Stimulated activated naive CD8-positive, alpha-beta T cell treated with anti-CD3 and anti-CD28 coated beads, Interleukin-15, amount 100 ng/mL, for 72 hours (primary cell): ENCODE measurements around the gene TLNRD1.

Source experiments
- ATAC-seq: fragments of 150-1000 bp; cut with Tn5 transposase; 2 replicates; pipeline ENCODE4 v1.10.0; 2021; ENCODE audit warnings: mild to moderate bottlenecking, moderate library complexity
- DNase-seq, 2 donors: peaks; one replicate each; pipeline ENCODE4 v3.0.0; 2021 to 2022
- H3K27ac Mint-ChIP-seq, 2 donors: one replicate each; pipeline ENCODE4 v1.8.0; 2022; ENCODE audit warnings: mild to moderate bottlenecking in 2 of 2, mixed read lengths in 2 of 2, moderate library complexity in 2 of 2
- H3K27me3 Mint-ChIP-seq: one replicate; pipeline ENCODE4 v1.8.0; 2022; ENCODE audit warnings: mixed read lengths
- H3K4me1 Mint-ChIP-seq: one replicate; pipeline ENCODE4 v1.8.0; 2022; ENCODE audit warnings: mild to moderate bottlenecking, mixed read lengths
- H3K4me3 Mint-ChIP-seq, 2 donors: one replicate each; pipeline ENCODE4 v1.8.0; 2022; ENCODE audit warnings: mild to moderate bottlenecking in 2 of 2, mixed read lengths in 2 of 2, moderate library complexity in 1 of 2
- H3K9me3 Mint-ChIP-seq, 2 donors: one replicate each; pipeline ENCODE4 v1.8.0; 2022; ENCODE audit warnings: mixed read lengths in 2 of 2

Gene TLNRD1

GRCh38 chr15:81025721-81026370 lies 25.1 kb downstream of the TLNRD1 start:
- ATAC-seq: no peak
- Mint-ChIP-seq H3K9me3 (peaks cover 10 to 14% of the 10 kb centered on the region in 2 donors), H3K27ac (no peak overlapping the region), H3K4me3 (no peak overlapping the region), H3K27me3 (no peaks in the 10 kb centered on the region), H3K4me1 (peaks cover 57% of the 10 kb centered on the region)
- no peak for DNase-seq

GRCh38 chr15:81026836-81027599 lies 26.3 kb downstream of the TLNRD1 start:
- H3K27me3 Mint-ChIP-seq: peaks cover 6% of the 10 kb centered on the region
- no peak overlapping the region for H3K4me3 Mint-ChIP-seq
- no peak for ATAC-seq
- no peak for DNase-seq
- H3K27ac Mint-ChIP-seq: no peak overlapping the region
- peaks cover 57% of the 10 kb centered on the region for H3K4me1 Mint-ChIP-seq
- H3K9me3 Mint-ChIP-seq: peaks cover 10 to 22% of the 10 kb centered on the region in 2 donors

DNA sequence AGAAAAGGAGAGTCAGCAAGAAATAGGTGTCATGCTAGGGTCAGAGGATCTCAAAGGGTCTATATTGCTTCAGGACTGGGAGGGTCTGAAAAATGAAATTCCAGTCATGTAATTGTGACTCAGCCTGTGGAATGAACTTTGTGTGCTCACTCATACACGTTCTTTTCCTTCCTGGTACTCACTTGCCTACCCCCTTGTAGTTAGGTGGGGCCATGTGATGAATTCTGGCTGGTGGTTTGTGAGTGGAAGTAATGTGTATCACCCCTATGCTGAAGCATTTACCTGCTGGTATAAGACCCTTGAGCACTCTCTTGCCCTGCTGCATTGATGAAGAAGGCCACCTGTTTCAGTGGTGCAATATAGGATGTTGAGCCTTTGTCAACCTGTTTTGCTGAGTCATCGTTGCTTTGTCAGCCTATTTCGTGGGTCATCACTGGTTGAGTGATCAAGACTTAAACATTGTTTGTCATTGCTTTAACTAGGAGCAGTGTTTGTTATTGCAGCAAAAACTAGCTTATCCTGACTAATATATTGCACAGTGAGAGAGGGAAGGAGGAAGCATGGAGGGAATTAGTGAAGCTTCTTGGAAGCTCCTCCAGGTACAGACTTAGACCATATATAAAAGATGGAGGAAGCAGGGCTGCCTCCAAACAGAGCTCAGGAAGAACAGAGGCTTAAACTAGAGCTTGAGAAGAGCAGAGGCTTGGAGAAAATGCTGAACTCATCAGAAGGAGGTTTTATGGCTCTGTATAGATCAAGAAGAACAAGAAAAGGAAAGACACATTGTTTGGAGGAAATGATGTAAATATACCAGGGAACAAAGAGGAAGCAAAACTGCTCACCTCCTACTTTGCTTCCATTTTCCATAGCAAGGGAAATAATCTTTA lies 28.9 kb downstream of the TLNRD1 start:
- peak overlapping the region in 1 of 2 donors; percentile 83 for H3K27ac Mint-ChIP-seq
- peaks cover 6% of the 10 kb centered on the region for H3K27me3 Mint-ChIP-seq
- peaks cover 36% of the 10 kb centered on the region for H3K4me1 Mint-ChIP-seq
- ATAC-seq: no peak
- H3K9me3 Mint-ChIP-seq: peaks cover 10 to 22% of the 10 kb centered on the region in 2 donors
- DNase-seq: no peak
- H3K4me3 Mint-ChIP-seq: no peak overlapping the region

- peak overlapping the region in 1 of 2 donors; percentile 73 for H3K27ac Mint-ChIP-seq
- H3K9me3 Mint-ChIP-seq: peaks cover 10 to 22% of the 10 kb centered on the region in 2 donors
- ATAC-seq: no peak
- H3K4me3 Mint-ChIP-seq: no peak overlapping the region
- H3K4me1 Mint-ChIP-seq: peaks cover 29% of the 10 kb centered on the region
- DNase-seq: no peak
- peaks cover 6% of the 10 kb centered on the region for H3K27me3 Mint-ChIP-seq
These were observed 29.6 kb downstream of the TLNRD1 start for GRCh38 chr15:81030301-81030750.

- Mint-ChIP-seq H3K27ac (no peak overlapping the region), H3K9me3 (peaks cover 10 to 22% of the 10 kb centered on the region in 2 donors), H3K4me3 (no peak overlapping the region), H3K27me3 (peaks cover 6% of the 10 kb centered on the region), H3K4me1 (peaks cover 25% of the 10 kb centered on the region)
- no peak for ATAC-seq
- DNase-seq: no peak
These were observed 30.5 kb downstream of the TLNRD1 start for GRCh38 chr15:81031203-81031602.

- H3K4me1 Mint-ChIP-seq: peaks cover 16% of the 10 kb centered on the region
- ATAC-seq (no peak), DNase-seq (no peak)
- H3K4me3 Mint-ChIP-seq: no peak overlapping the region
- H3K27me3 Mint-ChIP-seq: peaks cover 6% of the 10 kb centered on the region
- H3K27ac Mint-ChIP-seq: no peak overlapping the region
- peaks cover 10 to 22% of the 10 kb centered on the region in 2 donors for H3K9me3 Mint-ChIP-seq
These were observed 31.6 kb downstream of the TLNRD1 start for GRCh38 chr15:81032355-81032754.

- ATAC-seq (no peak), DNase-seq (no peak)
- H3K4me3 Mint-ChIP-seq: no peak overlapping the region
- H3K4me1 Mint-ChIP-seq: peaks cover 16% of the 10 kb centered on the region
- peaks cover 10 to 22% of the 10 kb centered on the region in 2 donors for H3K9me3 Mint-ChIP-seq
- no peak overlapping the region for H3K27ac Mint-ChIP-seq
- H3K27me3 Mint-ChIP-seq: peaks cover 6% of the 10 kb centered on the region
These were observed 32.1 kb downstream of the TLNRD1 start for GRCh38 chr15:81032818-81033217.

DNA sequence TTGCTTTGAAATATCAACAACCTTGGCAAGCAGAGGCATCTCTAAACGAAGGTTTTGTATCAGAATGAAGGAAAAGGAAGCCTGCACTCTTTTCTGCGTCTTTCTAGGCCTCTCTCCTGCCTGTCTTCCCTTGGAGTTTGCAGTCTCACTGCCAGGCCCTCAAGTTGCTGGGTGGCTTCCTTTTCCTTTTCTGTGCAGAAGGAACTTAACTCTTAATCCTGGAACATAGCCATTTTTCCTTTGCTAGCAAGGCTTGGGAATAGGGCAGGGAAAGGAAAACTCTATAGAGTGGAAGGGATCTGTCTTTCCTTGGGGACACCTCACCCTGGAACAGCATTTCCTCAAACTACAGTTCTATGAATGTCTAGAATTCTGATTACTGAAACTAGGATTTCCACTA lies 32.8 kb downstream of the TLNRD1 start:
- Mint-ChIP-seq H3K9me3 (peaks cover 10 to 22% of the 10 kb centered on the region in 2 donors), H3K27ac (no peak overlapping the region), H3K4me3 (no peak overlapping the region), H3K4me1 (peaks cover 16% of the 10 kb centered on the region), H3K27me3 (peaks cover 6% of the 10 kb centered on the region)
- ATAC-seq: no peak
- DNase-seq: no peak

DNA sequence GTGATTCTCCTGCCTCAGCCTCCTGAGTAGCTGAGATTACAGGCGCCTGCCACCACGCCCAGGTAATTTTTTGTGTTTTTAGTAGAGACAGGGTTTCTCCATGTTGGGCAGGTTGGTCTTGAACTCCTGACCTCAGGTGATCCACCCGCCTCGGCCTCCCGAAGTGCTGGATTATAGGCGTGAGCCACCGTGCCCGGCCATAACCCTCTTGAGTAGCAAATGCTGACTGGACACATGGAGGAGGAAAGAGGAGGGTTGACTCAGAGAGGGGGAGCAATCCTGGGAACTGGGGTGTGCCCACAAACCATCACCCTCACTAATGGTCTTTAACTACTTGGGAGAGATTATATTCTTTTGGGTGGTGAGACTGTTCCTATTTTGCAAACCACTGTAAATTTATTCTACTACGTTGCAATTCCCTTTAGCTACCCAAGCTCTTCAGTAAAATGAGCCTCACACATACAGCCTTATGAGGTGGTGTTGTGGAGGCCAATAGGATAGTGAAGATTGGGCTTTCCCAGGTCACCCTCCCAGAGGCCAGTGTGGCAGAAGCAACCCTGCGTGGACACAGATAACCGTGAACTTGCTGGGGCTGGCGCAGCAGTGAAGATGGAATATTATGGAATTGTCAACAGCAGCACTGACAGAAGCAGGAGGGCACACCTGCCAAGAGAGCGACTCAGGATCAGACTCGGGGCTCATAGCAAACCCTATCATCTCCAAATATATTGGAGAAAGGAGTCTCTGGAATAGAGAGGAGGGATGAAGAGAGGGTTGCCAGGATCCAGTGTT lies 37.4 kb downstream of the TLNRD1 start:
- H3K9me3 Mint-ChIP-seq: no peaks in the 10 kb centered on the region
- H3K4me1 Mint-ChIP-seq: peaks cover 10% of the 10 kb centered on the region
- H3K27me3 Mint-ChIP-seq: no peaks in the 10 kb centered on the region
- ATAC-seq (no peak), DNase-seq (no peak)
- no peak overlapping the region for H3K4me3 Mint-ChIP-seq
- no peak overlapping the region for H3K27ac Mint-ChIP-seq

- Mint-ChIP-seq H3K9me3 (no peaks in the 10 kb centered on the region), H3K4me1 (peaks cover 10% of the 10 kb centered on the region), H3K27ac (peak overlapping the region in 1 of 2 donors; percentile 69), H3K27me3 (no peaks in the 10 kb centered on the region), H3K4me3 (no peak overlapping the region)
- peak; percentile 42 for ATAC-seq
- DNase-seq: no peak
These were observed 38.4 kb downstream of the TLNRD1 start for GRCh38 chr15:81038975-81039607.

DNA sequence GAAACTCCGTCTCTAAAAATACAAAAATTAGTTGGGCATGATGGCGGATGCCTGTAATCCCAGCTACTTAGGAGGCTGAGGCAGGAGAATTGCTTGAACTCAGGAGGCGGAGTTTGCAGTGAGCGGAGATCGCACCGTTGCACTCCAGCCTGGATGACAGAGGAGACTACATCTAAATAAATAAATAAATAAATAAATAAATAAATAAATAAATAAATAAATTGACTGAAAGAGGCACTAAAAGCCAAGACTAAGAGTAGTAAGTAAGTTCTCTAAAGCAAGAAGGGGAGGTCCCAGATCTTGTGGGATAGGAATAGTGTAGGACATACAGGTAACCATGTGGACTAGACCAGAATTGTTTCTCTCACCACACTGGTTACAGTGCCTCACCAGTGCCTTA lies 40.0 kb downstream of the TLNRD1 start:
- Mint-ChIP-seq H3K9me3 (peaks cover 2 to 3% of the 10 kb centered on the region in 2 donors), H3K27me3 (no peaks in the 10 kb centered on the region), H3K27ac (no peak overlapping the region), H3K4me1 (peaks cover 13% of the 10 kb centered on the region), H3K4me3 (no peak overlapping the region)
- no peak for DNase-seq
- no peak for ATAC-seq

- Mint-ChIP-seq H3K9me3 (peaks cover 6 to 15% of the 10 kb centered on the region in 2 donors), H3K27ac (no peak overlapping the region), H3K27me3 (no peaks in the 10 kb centered on the region), H3K4me3 (no peak overlapping the region), H3K4me1 (peaks cover 17% of the 10 kb centered on the region)
- DNase-seq (no peak), ATAC-seq (no peak)
These were observed 42.7 kb downstream of the TLNRD1 start for GRCh38 chr15:81043281-81043934.

DNA sequence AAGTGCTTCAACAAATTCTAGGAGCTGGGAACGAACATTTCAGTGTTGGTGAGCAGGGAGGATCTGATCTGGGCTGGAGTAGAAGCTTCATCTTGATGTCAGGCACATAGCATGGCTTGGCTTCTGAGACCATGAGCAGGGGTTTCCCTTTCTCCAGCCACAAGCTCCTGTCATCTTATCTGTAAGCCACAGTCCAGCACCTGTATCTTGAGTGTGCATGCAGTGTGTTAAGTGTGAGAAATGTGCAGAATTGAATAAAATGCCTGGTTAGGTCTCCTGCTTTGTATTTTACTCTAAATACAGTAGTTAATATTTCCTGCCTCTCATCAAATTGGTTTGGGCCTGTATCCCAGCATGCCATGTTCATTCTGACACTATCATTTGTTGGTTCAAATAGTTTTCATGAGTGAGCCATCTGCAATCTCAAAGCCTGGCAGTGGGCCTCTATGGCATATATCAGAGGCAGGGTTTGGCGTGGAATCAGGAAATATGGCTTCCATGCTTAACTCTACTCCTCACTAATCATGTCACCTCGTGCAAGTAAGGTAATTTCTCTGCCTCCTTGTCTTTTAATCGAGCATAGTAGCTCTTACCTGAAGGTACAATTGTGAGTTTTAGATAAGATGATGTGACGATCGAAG lies 43.3 kb downstream of the TLNRD1 start:
- H3K4me3 Mint-ChIP-seq: no peak overlapping the region
- peaks cover 6 to 15% of the 10 kb centered on the region in 2 donors for H3K9me3 Mint-ChIP-seq
- peaks cover 14% of the 10 kb centered on the region for H3K4me1 Mint-ChIP-seq
- no peak for DNase-seq
- ATAC-seq: no peak
- no peaks in the 10 kb centered on the region for H3K27me3 Mint-ChIP-seq
- no peak overlapping the region for H3K27ac Mint-ChIP-seq

DNA sequence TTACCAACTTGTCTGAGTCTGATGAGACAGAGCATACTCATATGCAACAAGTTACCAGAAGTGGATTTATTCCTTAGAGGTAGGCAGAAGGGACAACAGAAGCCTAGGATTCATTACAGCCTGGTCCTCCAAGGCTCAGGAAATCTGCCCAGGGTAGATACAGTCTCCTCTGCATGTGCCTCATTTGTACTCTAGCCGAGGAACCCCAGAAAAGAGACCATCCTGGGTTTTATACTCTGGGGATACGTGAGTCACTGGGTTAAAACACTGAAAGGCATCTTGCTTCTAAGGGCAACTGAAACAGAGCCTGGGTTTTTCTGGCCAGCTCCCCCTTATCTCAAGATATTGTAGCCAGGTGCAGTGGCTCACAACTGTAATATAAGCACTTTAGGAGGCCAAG lies 45.6 kb downstream of the TLNRD1 start:
- Mint-ChIP-seq H3K9me3 (peaks cover 6 to 15% of the 10 kb centered on the region in 2 donors), H3K4me3 (no peak overlapping the region), H3K27me3 (no peaks in the 10 kb centered on the region), H3K27ac (no peak overlapping the region), H3K4me1 (peaks cover 7% of the 10 kb centered on the region)
- ATAC-seq (no peak), DNase-seq (no peak)
